GM23248 (cell line): Measurements from ENCODE around the gene PHOSPHO1. TPM values are rescaled to one million over a fixed set of nuclear protein-coding genes. Genes with fewer than 3 reads are reported as not detected.

Experiments
- DNase-seq: peaks from one replicate; pipeline ENCODE4 v3.0.0-alpha.2; 2015
- H2AFZ ChIP-seq: fragments of 200-600 bp; sonication (generic); 2 replicates; pipeline ENCODE4 v1.6.1; 2016; ENCODE audit warnings: antibody characterized with exemption
- H3F3A ChIP-seq: fragments of 200-600 bp; sonication (generic); 2 replicates; pipeline ENCODE4 v1.6.1; 2016; ENCODE audit warnings: mild to moderate bottlenecking, antibody characterized with exemption, mixed run types; ENCODE audit not compliant: insufficient read depth
- H3K27ac ChIP-seq: fragments of 200-600 bp; sonication (generic); 2 replicates; pipeline ENCODE4 v1.5.1; 2016; ENCODE audit warnings: mild to moderate bottlenecking
- H3K27me3 ChIP-seq: fragments of 200-600 bp; sonication (generic); replicated peaks from 2 replicates; pipeline ENCODE4 v1.6.1; 2016; ENCODE audit warnings: mild to moderate bottlenecking; ENCODE audit not compliant: insufficient read depth
- H3K36me3 ChIP-seq: fragments of 200-600 bp; sonication (generic); 2 replicates; pipeline ENCODE4 v1.6.1; 2016; ENCODE audit warnings: low read depth, mild to moderate bottlenecking
- H3K4me1 ChIP-seq: fragments of 200-600 bp; sonication (generic); 2 replicates; pipeline ENCODE4 v1.6.1; 2016; ENCODE audit warnings: mild to moderate bottlenecking; ENCODE audit not compliant: insufficient read depth
- H3K4me2 ChIP-seq: fragments of 200-600 bp; sonication (generic); one replicate; pipeline ENCODE4 v1.6.1; 2016; ENCODE audit warnings: mild to moderate bottlenecking; ENCODE audit not compliant: unreplicated experiment
- H3K4me3 ChIP-seq: fragments of 200-600 bp; sonication (generic); 2 replicates; pipeline ENCODE4 v1.5.1; 2016; ENCODE audit warnings: mild to moderate bottlenecking
- H3K79me2 ChIP-seq: fragments of 200-600 bp; sonication (generic); 2 replicates; pipeline ENCODE4 v1.6.1; 2016; ENCODE audit warnings: mild to moderate bottlenecking; ENCODE audit not compliant: insufficient read depth
- H3K9ac ChIP-seq: fragments of 200-600 bp; sonication (generic); 2 replicates; pipeline ENCODE4 v1.6.1; 2016; ENCODE audit warnings: mild to moderate bottlenecking
- H3K9me2 ChIP-seq: fragments of 200-600 bp; sonication (generic); 2 replicates; pipeline ENCODE4 v1.6.1; 2016; ENCODE audit warnings: mixed run types, mild to moderate bottlenecking, moderate library complexity; ENCODE audit not compliant: insufficient read depth
- H3K9me3 ChIP-seq: fragments of 200-600 bp; sonication (generic); one replicate; pipeline ENCODE4 v1.6.1; 2017; ENCODE audit warnings: low read depth
- H4K20me1 ChIP-seq: fragments of 200-600 bp; sonication (generic); 2 replicates; pipeline ENCODE4 v1.6.0; 2016; ENCODE audit not compliant: insufficient read depth
- EZH2 ChIP-seq: fragments of 200-600 bp; sonication (generic); IDR thresholded peaks from 2 replicates; pipeline ENCODE4 v1.6.1; 2018; ENCODE audit warnings: antibody characterized with exemption, mild to moderate bottlenecking; ENCODE audit not compliant: insufficient read depth, poor library complexity, severe bottlenecking
- EZH2phosphoT487 ChIP-seq: fragments of 200-600 bp; sonication (generic); IDR thresholded peaks from 2 replicates; pipeline ENCODE4 v1.6.1; 2018; ENCODE audit warnings: antibody characterized with exemption, moderate library complexity, mild to moderate bottlenecking, low read depth; ENCODE audit not compliant: insufficient read depth
- WGBS, 2 experiments: methylation state at CpG; one replicate each; pipeline ENCODE4 v1.1.6; 2015 to 2017; ENCODE audit warnings: low lambda C conversion rate in 2 of 2, low coverage in 1 of 2; ENCODE audit errors: missing lambda C conversion rate in 2 of 2; 5-methylcytosine and 5-hydroxymethylcytosine counted together
- in situ Hi-C: fragments of 300-500 bp; cut with MboI; formaldehyde crosslinking; loops from 2 replicates; pipeline ENCODE4 v1.15.0; 2020
- polyA plus RNA-seq: library from polyadenylated mRNA; unstranded; fragments of >200 nt; fragmentation: Nextera tagmentation; extraction: Ambion mirVana; gene quantifications from 2 replicates; pipeline ENCODE4 v1.2.1, GENCODE V29; 2016
- total RNA-seq: library from RNA; depleted of rRNA; stranded (reverse); fragments of >200 nt; shearing (Covaris generic); gene quantifications from 2 replicates; pipeline ENCODE4 v1.2.3, GENCODE V29; 2014

Gene PHOSPHO1
- total and polyA plus RNA-seq, 2 experiments from 2014 or later = not detected

- DNase-seq = no peak
- no peaks in the 10 kb centered on the region for H3K9me2 ChIP-seq
- no peak overlapping the region for H2AFZ ChIP-seq
- H4K20me1 ChIP-seq = no peaks in the 10 kb centered on the region
- no peaks in the 10 kb centered on the region for H3K36me3 ChIP-seq
- WGBS, 2 experiments = 75 to 80% methylated on average over 3 of the region's 3 CpGs
- no peak overlapping the region for H3K27ac ChIP-seq
- H3K27me3 ChIP-seq = no peaks in the 10 kb centered on the region
- no peaks in the 10 kb centered on the region for H3K4me1 ChIP-seq
- H3K9ac ChIP-seq = no peak overlapping the region
- no peak overlapping the region for H3K4me2 ChIP-seq
- H3K9me3 ChIP-seq = no peaks in the 10 kb centered on the region
- no peak overlapping the region for H3K4me3 ChIP-seq
- no peak for TF ChIP-seq EZH2phosphoT487
- no peak for TF ChIP-seq EZH2
- in situ Hi-C loops = no loop called here
- no peaks in the 10 kb centered on the region for H3F3A ChIP-seq
- no peaks in the 10 kb centered on the region for H3K79me2 ChIP-seq
Observed at GRCh38 chr17:49196520-49196919, 34.1 kb downstream of the PHOSPHO1 start.

- Histone ChIP-seq H4K20me1 (no peaks in the 10 kb centered on the region), H3K4me1 (no peaks in the 10 kb centered on the region), H3K4me2 (no peak overlapping the region), H3K36me3 (no peaks in the 10 kb centered on the region), H3K9me2 (no peaks in the 10 kb centered on the region), H3K9me3 (no peaks in the 10 kb centered on the region), H3F3A (no peaks in the 10 kb centered on the region), H3K79me2 (no peaks in the 10 kb centered on the region), H3K9ac (no peak overlapping the region), H3K27ac (no peak overlapping the region), H2AFZ (no peak overlapping the region), H3K27me3 (no peaks in the 10 kb centered on the region), H3K4me3 (no peak overlapping the region)
- no peak for TF ChIP-seq EZH2phosphoT487
- no peak for TF ChIP-seq EZH2
- 83 to 90% methylated on average over 4 of the region's 4 CpGs for WGBS, 2 experiments
- no peak for DNase-seq
- in situ Hi-C loops = no loop called here
Observed at GRCh38 chr17:49195751-49196150, 34.8 kb downstream of the PHOSPHO1 start.

- Histone ChIP-seq H3K27me3 (no peaks in the 10 kb centered on the region), H3K36me3 (no peaks in the 10 kb centered on the region), H4K20me1 (no peaks in the 10 kb centered on the region), H3K79me2 (no peaks in the 10 kb centered on the region), H3K4me3 (no peak overlapping the region), H3F3A (no peaks in the 10 kb centered on the region), H3K27ac (no peak overlapping the region), H3K4me1 (no peaks in the 10 kb centered on the region), H3K4me2 (peak overlapping the region; percentile 79), H3K9me2 (no peaks in the 10 kb centered on the region), H3K9me3 (no peaks in the 10 kb centered on the region), H3K9ac (no peak overlapping the region), H2AFZ (peak overlapping the region; percentile 93; the same call in 1 of the 2 replicates)
- in situ Hi-C loops = no loop called here
- no peak for TF ChIP-seq EZH2phosphoT487
- TF ChIP-seq EZH2 = no peak
- WGBS, 2 experiments = 36 to 42% methylated on average over 3 of the region's 3 CpGs
- DNase-seq = no peak
Observed at GRCh38 chr17:49194297-49194607, 36.3 kb downstream of the PHOSPHO1 start.

DNA sequence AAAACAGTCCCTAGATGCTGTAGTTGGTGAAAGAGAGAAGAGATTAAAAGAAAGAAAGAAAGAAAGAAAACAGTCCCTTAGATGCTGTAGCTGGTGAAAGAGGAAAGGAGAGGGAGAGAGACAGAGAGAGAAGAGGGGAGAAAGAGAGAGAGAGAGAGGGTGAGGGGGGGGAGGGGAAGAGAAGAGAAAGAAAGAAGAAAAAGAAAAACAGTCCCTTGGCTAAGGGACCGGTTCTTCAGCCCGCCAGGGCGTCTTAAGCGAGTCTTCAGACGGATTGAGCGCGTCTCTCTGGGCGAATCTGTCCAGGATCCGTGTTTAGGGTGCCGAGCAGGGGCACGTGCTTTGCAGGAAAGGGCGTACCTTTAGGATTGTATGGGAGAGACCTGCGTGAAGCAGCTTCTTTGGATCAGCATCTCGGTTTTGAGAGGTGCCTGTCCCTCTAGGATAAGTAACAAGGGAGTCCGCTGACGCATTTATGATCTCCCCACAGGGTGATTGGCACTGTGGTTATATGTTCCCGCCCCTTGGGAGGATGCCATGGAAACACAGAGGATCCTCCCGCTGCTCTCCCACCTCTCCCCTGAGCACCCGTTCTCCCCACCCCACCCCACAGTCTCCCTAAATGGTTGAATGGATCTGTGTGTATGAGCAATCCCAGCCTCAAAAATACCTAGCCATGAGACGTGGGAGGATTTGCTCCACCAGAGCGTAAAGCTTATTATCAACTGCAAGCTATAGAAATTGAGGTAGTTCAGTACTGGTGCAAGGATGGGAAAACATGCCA, 36.9 kb downstream of the PHOSPHO1 start:
- H2AFZ ChIP-seq = peak overlapping the region; percentile 93
- no peaks in the 10 kb centered on the region for H3K9me3 ChIP-seq
- no peaks in the 10 kb centered on the region for H4K20me1 ChIP-seq
- no peaks in the 10 kb centered on the region for H3K79me2 ChIP-seq
- no peaks in the 10 kb centered on the region for H3K27me3 ChIP-seq
- H3K4me3 ChIP-seq = peak overlapping the region; percentile 87
- H3K36me3 ChIP-seq = no peaks in the 10 kb centered on the region
- peak overlapping the region; percentile 87 for H3K27ac ChIP-seq
- in situ Hi-C loops = no loop called here
- TF ChIP-seq EZH2phosphoT487 = no peak
- 7% methylated on average over 21 of the region's 21 CpGs for WGBS, 2 experiments
- peak overlapping the region; percentile 79 for H3K4me2 ChIP-seq
- H3K9me2 ChIP-seq = no peaks in the 10 kb centered on the region
- H3K4me1 ChIP-seq = no peaks in the 10 kb centered on the region
- no peaks in the 10 kb centered on the region for H3F3A ChIP-seq
- H3K9ac ChIP-seq = peak overlapping the region; percentile 86
- peak; percentile 70 for DNase-seq
